ENCODE data around the gene BICDL1. TPM values are rescaled to one million over a fixed set of nuclear protein-coding genes. Genes with fewer than 3 reads are reported as not detected.

Gene BICDL1
- total RNA-seq, 1 experiment from 2014 or later: 22.2 TPM

DNA sequence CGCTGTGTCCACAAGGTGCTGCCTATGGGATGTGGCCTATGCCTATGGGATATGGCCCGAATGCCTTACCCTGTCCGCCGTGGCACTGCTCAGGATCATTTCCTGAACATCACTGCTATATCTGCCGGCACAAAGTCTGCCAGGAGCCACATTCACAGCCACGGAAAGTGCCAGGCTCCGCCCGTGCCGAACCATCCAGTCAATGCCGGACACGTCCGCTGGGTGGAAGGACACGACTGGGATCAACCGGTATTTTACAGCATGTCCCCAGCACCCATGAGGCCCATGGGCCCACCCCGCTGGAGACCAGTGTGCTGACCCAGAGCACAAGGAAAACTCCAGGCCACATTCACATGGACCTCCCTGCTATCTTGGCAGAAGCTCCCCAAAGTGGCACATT lies 142.1 kb downstream of the BICDL1 start:
- intact Hi-C loops (cut with micrococcal nuclease; ENCODE audit: unreplicated experiment): no loop called here

DNA sequence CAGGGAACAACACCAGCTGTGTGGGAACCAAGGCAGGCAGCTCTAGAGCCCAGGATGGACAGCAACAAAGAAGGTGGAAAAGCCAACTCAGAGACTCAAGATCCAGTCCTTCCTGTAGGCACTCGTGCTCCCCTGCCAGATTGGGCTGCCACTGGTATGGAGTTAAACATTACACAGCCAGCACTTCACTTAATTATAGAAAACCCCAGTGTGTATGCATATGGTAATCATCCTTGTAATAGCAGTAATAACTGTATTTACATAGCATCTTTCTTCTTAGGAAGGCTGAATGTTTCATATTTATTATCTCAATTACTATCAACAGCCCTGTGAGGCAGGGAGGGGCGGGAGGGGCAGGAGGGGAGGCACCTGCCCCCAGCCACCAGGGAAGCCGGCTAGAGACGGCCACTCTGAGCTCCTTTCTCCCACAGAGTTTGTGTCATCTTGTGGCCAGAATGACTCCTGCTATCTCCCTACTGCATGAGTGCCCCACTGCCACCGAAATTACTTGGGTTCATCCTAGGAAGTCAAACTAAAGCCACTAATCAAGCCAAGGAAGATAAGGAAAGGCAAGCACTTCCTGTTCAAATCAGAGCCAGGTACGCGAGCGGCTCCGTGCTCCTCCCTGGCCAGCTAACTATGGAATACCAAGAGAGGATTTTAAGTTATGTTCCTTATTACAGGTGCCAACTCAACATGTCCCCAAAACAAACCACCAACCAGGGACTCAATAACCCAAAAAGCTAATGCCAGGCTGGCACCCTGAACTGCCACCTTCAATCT lies 143.2 kb downstream of the BICDL1 start:
- in situ Hi-C loops (cut with HindIII; ENCODE audit: low pct_unique_long_range_greater_than_20kb, low sequenced_read_pairs): no loop called here
- ATAC-seq: no peak
- no peak for DNase-seq (ENCODE audit: low read depth, low spot score)
- intact Hi-C loops (cut with micrococcal nuclease; ENCODE audit: unreplicated experiment): no loop called here
- no peaks in the 10 kb centered on the region for H3K9me3 ChIP-seq (ENCODE audit: control insufficient read depth, insufficient read depth, low read depth, low read length)
- H3K4me3 ChIP-seq (ENCODE audit: low read depth in 2 of 2, low read length in 2 of 2): no peak overlapping the region
- no peak overlapping the region for H3K27ac ChIP-seq (ENCODE audit: low read length)
- no peak for TF ChIP-seq SIN3A (IDR thresholded peaks at IDR 0.05; ENCODE audit: borderline replicate concordance, insufficient read depth, low read depth, low read length)
- TF ChIP-seq CTCF (IDR thresholded peaks at IDR 0.05): no peak
- TF ChIP-seq TCF7L2 (IDR thresholded peaks at IDR 0.05; ENCODE audit: low read depth, low read length): no peak
- TF ChIP-seq POLR2AphosphoS5 (IDR thresholded peaks at IDR 0.05; ENCODE audit: low read depth, low read length): no peak
- TF ChIP-seq REST (IDR thresholded peaks at IDR 0.05; ENCODE audit: insufficient read depth in 1 of 2, low read depth in 2 of 2, low read length in 1 of 2): no peak
- H3K36me3 ChIP-seq (ENCODE audit: control insufficient read depth, insufficient read depth, low read length): peaks cover 51% of the 10 kb centered on the region
- BruUV-seq (replicated peaks): no TSS peak
- no peaks in the 10 kb centered on the region for H3K4me1 ChIP-seq (ENCODE audit: control insufficient read depth, insufficient read depth, low read length)
- POLR2A ChIA-PET: no interaction called here
- H3K27me3 ChIP-seq (ENCODE audit: control insufficient read depth, insufficient read depth, low read length): no peaks in the 10 kb centered on the region
- CTCF ChIA-PET: no interaction called here

More for the DNA sequence above, 142.1 kb downstream of the BICDL1 start:
- no peak for DNase-seq (ENCODE audit: low read depth, low spot score)
- Histone ChIP-seq H3K36me3 (ENCODE audit: control insufficient read depth, insufficient read depth, low read length) (peaks cover 52% of the 10 kb centered on the region), H3K4me3 (ENCODE audit: low read depth in 2 of 2, low read length in 2 of 2) (no peak overlapping the region), H3K9me3 (ENCODE audit: control insufficient read depth, insufficient read depth, low read depth, low read length) (no peaks in the 10 kb centered on the region), H3K27ac (ENCODE audit: low read length) (no peak overlapping the region), H3K4me1 (ENCODE audit: control insufficient read depth, insufficient read depth, low read length) (no peaks in the 10 kb centered on the region), H3K27me3 (ENCODE audit: control insufficient read depth, insufficient read depth, low read length) (no peaks in the 10 kb centered on the region)
- ChIA-PET POLR2A (no interaction called here), CTCF (no interaction called here)
- no TSS peak for BruUV-seq (replicated peaks)
- in situ Hi-C loops (cut with HindIII; ENCODE audit: low pct_unique_long_range_greater_than_20kb, low sequenced_read_pairs): no loop called here
- TF ChIP-seq CTCF (IDR thresholded peaks at IDR 0.05) (no peak), POLR2AphosphoS5 (IDR thresholded peaks at IDR 0.05; ENCODE audit: low read depth, low read length) (no peak), TCF7L2 (IDR thresholded peaks at IDR 0.05; ENCODE audit: low read depth, low read length) (no peak), SIN3A (IDR thresholded peaks at IDR 0.05; ENCODE audit: borderline replicate concordance, insufficient read depth, low read depth, low read length) (no peak), REST (IDR thresholded peaks at IDR 0.05; ENCODE audit: insufficient read depth in 1 of 2, low read depth in 2 of 2, low read length in 1 of 2) (no peak)
- ATAC-seq: no peak

Measured in Panc1 (cell line).